Activated naive CD8-positive, alpha-beta T cell treated with anti-CD3 and anti-CD28 coated beads, Interleukin-2, amount 50 U/mL, for 24 hours (primary cell): ENCODE results near the gene PLA2G2E.
"Not testable (repeated sequence)": the region's sequence is repeated elsewhere in the genome, so short reads cannot be mapped to it uniquely, and the experiment has no call there.

ENCODE experiments used
- ATAC-seq: fragments of 150-1000 bp; cut with Tn5 transposase; one replicate; pipeline ENCODE4 v1.10.0; 2021
- DNase-seq: peaks from one replicate; pipeline ENCODE4 v3.0.0; 2021
- H3K27ac Mint-ChIP-seq: one replicate; pipeline ENCODE4 v1.8.0; 2021; ENCODE audit warnings: mild to moderate bottlenecking, mixed read lengths
- H3K27me3 Mint-ChIP-seq: one replicate; pipeline ENCODE4 v1.8.0; 2021; ENCODE audit warnings: mixed read lengths
- H3K36me3 Mint-ChIP-seq: one replicate; pipeline ENCODE4 v1.8.0; 2021; ENCODE audit warnings: low read depth, mixed read lengths
- H3K4me1 Mint-ChIP-seq: one replicate; pipeline ENCODE4 v1.8.0; 2021; ENCODE audit warnings: mixed read lengths
- H3K4me3 Mint-ChIP-seq: one replicate; pipeline ENCODE4 v1.8.0; 2021; ENCODE audit warnings: mild to moderate bottlenecking, moderate library complexity, mixed read lengths
- H3K9me3 Mint-ChIP-seq: one replicate; pipeline ENCODE4 v1.8.0; 2021; ENCODE audit warnings: mixed read lengths

The PLA2G2E gene

DNA sequence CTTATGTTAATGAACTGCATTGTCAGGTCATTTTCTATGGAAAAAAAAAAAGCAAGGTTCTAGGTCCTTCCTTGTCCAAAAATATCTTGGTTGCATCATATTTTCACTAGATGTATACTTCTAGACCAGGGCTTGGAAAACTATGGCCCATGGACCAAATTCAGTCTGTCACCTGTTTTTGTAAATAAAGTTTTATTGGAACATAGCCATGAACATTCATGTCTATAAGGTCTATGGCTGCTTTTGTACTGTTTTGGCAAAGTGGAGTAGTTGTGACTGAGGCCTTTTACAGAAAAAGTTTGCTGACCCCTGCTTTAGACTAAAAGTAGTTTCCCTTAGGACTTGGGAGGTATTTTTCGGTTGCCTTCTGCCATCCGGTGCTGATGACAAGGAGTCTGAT, 19.2 kb upstream of the PLA2G2E start:
- peaks cover 16% of the 10 kb centered on the region for H3K27me3 Mint-ChIP-seq
- no peak overlapping the region for H3K27ac Mint-ChIP-seq
- no peak overlapping the region for H3K4me3 Mint-ChIP-seq
- H3K9me3 Mint-ChIP-seq: no peaks in the 10 kb centered on the region
- peaks cover 17% of the 10 kb centered on the region for H3K4me1 Mint-ChIP-seq
- ATAC-seq: no peak
- H3K36me3 Mint-ChIP-seq: no peaks in the 10 kb centered on the region
- DNase-seq: no peak

DNA sequence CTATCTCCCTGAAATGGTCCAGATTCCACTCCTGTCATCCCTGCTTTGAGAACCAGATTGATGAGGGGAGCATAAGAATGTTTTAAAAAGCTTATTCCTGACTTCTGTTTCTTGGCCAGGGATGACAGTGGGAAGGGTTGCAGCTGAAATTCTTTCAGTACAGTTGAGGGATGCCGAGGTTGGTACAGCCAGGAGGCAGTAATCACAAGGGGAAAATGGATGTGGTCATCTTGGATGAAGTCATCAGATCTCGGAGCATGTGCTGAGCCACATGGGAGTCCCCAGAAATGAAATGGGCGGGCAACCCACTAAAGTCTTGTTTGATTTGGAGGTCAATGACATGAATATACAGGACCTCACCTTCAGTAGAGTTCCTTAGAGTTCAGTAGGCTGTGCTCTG, 18.7 kb upstream of the PLA2G2E start:
- H3K4me3 Mint-ChIP-seq: no peak overlapping the region
- H3K4me1 Mint-ChIP-seq: peaks cover 17% of the 10 kb centered on the region
- DNase-seq: no peak
- no peak overlapping the region for H3K27ac Mint-ChIP-seq
- H3K9me3 Mint-ChIP-seq: no peaks in the 10 kb centered on the region
- ATAC-seq: no peak
- peaks cover 13% of the 10 kb centered on the region for H3K27me3 Mint-ChIP-seq
- H3K36me3 Mint-ChIP-seq: no peaks in the 10 kb centered on the region

DNA sequence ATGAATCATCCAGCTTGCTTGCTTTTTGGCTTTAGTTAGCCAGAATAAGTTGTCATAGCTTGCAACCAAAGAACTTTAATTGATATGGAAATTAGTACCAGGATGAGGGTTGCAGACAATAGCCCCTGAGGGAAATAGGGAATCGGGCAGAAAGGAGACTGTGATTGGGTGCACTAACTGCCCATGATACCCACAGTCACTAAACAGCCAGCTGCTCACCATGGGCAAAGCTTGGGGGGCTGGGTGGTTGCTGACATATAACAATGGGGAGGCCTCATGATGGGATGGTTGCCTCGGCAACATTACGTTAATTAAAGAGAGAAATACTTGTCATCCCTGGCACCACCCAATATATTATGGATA, 17.8 kb upstream of the PLA2G2E start:
- no peaks in the 10 kb centered on the region for H3K36me3 Mint-ChIP-seq
- no peak overlapping the region for H3K4me3 Mint-ChIP-seq
- H3K27ac Mint-ChIP-seq: no peak overlapping the region
- no peaks in the 10 kb centered on the region for H3K9me3 Mint-ChIP-seq
- peaks cover 12% of the 10 kb centered on the region for H3K4me1 Mint-ChIP-seq
- ATAC-seq (no peak), DNase-seq (no peak)
- H3K27me3 Mint-ChIP-seq: peaks cover 8% of the 10 kb centered on the region

DNA sequence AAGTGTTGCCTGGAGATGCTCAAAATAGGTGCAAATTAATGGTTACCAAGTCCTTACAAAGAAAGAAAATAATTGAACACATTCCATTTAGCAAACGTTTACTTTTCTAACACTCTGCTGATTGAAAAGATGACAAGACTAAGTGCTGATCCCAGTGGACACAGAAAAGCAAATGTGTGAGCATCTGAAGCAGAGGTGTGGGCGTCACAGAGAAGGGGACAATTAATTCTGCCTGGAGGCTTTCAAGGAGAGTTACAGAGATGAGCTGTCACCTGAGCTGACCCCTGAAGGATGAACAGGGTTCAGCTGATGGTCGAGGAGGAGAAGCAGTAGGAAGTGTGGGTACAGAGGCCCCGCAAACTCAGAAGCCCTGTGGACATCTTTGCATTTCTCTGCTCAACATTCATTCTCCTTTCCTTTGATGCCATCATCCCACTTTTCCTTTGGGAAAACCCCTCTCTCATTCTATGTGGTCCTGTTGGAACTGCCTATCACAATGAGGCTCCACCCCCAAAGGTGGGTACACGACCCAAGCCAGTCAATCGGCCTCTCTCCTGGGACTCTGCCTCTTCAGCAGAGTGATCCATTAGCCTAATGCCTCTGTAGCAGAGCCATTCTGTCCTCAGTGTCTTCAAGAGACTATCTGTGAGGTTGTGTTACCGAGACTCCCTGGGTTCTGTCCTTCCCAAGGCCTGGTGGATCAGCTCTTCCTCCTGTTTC, 17.2 kb upstream of the PLA2G2E start:
- H3K27ac Mint-ChIP-seq: no peak overlapping the region
- H3K4me1 Mint-ChIP-seq: peaks cover 7% of the 10 kb centered on the region
- no peak for ATAC-seq
- H3K27me3 Mint-ChIP-seq: peaks cover 7% of the 10 kb centered on the region
- H3K36me3 Mint-ChIP-seq: no peaks in the 10 kb centered on the region
- DNase-seq: no peak
- H3K9me3 Mint-ChIP-seq: no peaks in the 10 kb centered on the region
- no peak overlapping the region for H3K4me3 Mint-ChIP-seq

DNA sequence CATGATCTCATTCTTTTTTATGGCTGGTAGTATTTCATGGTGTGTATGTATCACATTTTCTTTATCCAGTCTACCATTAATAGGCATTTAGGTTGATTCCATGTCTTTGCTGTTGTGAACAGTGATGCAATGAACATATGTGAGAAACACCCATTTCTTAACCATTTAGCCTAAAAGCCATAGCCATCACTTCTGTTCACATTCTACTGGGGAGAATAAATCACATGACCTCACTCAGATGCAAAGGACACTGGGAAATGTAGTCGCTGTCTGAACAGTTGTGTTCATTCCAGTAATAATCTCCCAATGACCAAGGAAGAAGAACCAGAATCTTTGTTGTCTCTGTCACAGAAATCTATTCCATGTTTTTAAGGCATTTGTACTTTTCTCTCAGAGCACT, 15.1 kb upstream of the PLA2G2E start:
- DNase-seq (no peak), ATAC-seq (no peak)
- Mint-ChIP-seq H3K4me3 (no peak overlapping the region), H3K27me3 (peaks cover 4% of the 10 kb centered on the region), H3K27ac (no peak overlapping the region), H3K36me3 (no peaks in the 10 kb centered on the region), H3K4me1 (no peaks in the 10 kb centered on the region), H3K9me3 (no peaks in the 10 kb centered on the region)

DNA sequence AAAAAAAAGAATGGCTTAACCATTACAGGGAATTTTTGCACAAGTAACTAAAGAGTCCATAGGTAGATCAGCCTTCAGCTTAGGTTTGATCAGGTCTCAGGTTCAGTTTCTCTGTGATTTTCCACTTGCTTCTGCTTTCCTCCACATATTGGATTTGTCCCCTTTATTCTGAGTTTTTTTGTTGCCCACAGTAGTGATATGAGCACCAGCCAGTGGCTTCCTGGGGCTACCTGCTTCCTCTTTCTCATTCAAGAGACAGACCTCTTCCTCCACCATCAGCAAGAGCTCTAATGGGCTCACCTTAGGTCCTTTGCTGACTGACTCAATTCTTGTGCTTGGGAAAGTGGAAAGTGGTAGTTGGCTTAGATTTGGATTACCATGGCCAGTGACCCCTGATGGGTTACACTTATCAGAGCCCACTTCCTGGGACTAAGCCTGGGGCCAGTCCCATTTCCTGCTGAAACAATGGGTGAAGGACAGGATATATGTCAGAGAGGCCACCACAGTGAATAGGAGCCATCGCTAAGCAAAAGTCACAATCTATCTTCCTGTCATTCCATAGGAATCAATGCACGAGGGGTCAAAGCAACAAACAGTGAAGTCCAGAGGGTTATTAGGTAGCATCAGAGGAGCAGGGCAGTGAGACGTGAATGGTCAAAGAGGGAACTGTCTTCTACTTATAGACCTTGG, 12.8 kb upstream of the PLA2G2E start:
- H3K9me3 Mint-ChIP-seq: peaks cover 19% of the 10 kb centered on the region
- H3K36me3 Mint-ChIP-seq: peaks cover 10% of the 10 kb centered on the region
- no peak overlapping the region for H3K4me3 Mint-ChIP-seq
- DNase-seq (no peak), ATAC-seq (no peak)
- H3K4me1 Mint-ChIP-seq: no peaks in the 10 kb centered on the region
- no peak overlapping the region for H3K27ac Mint-ChIP-seq
- H3K27me3 Mint-ChIP-seq: peaks cover 2% of the 10 kb centered on the region

DNA sequence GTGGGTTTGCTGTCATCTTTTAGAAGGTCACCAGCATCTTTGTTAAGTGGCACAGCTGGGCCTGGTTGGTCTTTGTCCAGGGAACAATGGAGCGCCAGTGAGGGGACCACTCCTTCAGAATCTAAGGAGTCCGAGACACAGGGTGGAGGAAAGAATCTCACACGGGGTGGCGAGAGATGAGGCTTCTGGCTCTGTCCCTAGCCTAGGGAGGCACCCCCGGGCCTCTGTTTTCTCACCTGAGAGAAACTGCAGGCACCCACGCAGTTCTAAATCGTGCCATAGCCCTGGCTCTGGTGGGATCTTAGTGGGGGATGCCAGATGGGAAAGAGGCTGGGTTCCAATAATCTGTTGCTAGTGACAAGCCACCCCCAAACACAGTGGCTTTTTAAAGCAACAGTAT, 10.9 kb upstream of the PLA2G2E start:
- no peak overlapping the region for H3K27ac Mint-ChIP-seq
- H3K9me3 Mint-ChIP-seq: peaks cover 30% of the 10 kb centered on the region
- H3K4me1 Mint-ChIP-seq: no peaks in the 10 kb centered on the region
- H3K36me3 Mint-ChIP-seq: peaks cover 10% of the 10 kb centered on the region
- no peak overlapping the region for H3K4me3 Mint-ChIP-seq
- DNase-seq (no peak), ATAC-seq (no peak)
- H3K27me3 Mint-ChIP-seq: peaks cover 4% of the 10 kb centered on the region

DNA sequence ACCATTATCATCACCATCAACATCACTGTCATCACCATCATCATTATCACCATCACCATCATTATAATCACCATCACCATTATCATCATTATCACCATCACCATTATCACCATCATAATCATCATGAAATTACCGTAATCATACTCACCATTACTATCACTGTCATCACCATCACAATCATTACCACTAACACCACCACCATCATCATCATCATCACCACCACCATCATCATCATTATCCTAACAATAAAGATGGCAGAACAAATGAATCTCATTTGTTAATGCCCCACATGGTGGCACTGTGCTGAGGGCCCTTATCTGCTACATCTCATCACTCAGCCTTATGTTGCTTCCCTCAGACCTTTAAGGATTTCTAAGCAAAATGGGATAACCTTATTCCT, 9.4 kb upstream of the PLA2G2E start:
- H3K9me3 Mint-ChIP-seq: peaks cover 32% of the 10 kb centered on the region
- H3K4me3 Mint-ChIP-seq: no peak overlapping the region
- ATAC-seq (no peak), DNase-seq (no peak)
- no peak overlapping the region for H3K27ac Mint-ChIP-seq
- no peaks in the 10 kb centered on the region for H3K4me1 Mint-ChIP-seq
- peaks cover 10% of the 10 kb centered on the region for H3K36me3 Mint-ChIP-seq
- H3K27me3 Mint-ChIP-seq: peaks cover 4% of the 10 kb centered on the region

DNA sequence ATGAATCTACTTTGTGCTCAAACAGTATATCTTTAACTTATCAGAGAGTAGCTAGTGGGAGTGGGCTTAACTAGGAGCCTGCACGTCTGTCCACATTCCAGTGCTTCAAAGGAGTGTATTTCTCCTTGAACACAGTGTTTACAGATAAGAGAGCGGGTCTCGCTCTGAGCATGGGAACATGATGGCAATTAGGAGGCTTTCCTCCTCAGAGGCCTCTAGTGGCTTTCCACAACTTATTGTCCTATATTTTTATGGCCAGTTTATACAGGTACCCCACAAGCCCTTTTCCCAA, 3.7 kb upstream of the PLA2G2E start:
- H3K9me3 Mint-ChIP-seq: peaks cover 20% of the 10 kb centered on the region
- not testable (repeated sequence) for H3K4me3 Mint-ChIP-seq, H3K4me1 Mint-ChIP-seq, DNase-seq, ATAC-seq, H3K27ac Mint-ChIP-seq, H3K27me3 Mint-ChIP-seq, H3K36me3 Mint-ChIP-seq

DNA sequence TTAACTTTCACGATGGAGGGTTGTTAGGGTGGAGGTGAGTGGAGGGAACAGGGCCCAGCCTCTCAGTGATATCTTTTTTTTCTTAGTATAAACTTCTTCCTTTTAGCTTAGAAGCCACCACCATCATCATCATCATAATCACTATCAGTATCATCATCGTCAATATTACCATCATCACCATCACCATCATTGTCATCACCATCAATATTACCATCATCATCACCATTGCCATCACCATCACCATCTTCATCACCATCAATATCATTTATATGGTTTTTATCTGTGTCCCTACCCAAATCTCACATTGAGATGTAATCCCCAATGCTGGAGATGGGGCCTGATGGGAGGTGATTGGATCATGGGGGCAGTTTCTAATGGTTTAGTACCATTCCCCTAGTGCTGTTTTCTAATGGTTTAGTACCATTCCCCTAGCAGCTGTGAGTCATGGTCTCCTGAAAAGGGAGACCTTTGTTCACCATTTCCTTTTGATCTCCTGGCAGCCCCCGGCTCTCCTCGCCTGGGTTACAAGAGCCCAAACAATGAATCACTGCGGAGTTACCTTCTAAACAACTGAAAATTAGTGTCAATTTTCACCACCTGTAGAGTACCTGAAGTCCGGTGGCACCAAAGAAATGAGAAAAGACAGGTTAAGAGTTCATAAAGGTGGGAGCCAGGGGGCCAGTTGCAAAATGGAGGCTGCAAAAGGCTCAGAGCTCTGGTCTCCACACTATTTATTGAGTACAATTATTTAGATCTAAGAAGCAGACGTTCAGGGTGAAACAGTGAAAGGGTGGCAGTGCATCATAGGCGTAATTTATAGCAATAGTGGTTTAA, 3.1 kb upstream of the PLA2G2E start:
- DNase-seq (no peak), ATAC-seq (no peak)
- Mint-ChIP-seq H3K27me3 (peaks cover 4% of the 10 kb centered on the region), H3K27ac (no peak overlapping the region), H3K4me1 (no peaks in the 10 kb centered on the region), H3K36me3 (peaks cover 2% of the 10 kb centered on the region), H3K9me3 (peaks cover 14% of the 10 kb centered on the region), H3K4me3 (no peak overlapping the region)

DNA sequence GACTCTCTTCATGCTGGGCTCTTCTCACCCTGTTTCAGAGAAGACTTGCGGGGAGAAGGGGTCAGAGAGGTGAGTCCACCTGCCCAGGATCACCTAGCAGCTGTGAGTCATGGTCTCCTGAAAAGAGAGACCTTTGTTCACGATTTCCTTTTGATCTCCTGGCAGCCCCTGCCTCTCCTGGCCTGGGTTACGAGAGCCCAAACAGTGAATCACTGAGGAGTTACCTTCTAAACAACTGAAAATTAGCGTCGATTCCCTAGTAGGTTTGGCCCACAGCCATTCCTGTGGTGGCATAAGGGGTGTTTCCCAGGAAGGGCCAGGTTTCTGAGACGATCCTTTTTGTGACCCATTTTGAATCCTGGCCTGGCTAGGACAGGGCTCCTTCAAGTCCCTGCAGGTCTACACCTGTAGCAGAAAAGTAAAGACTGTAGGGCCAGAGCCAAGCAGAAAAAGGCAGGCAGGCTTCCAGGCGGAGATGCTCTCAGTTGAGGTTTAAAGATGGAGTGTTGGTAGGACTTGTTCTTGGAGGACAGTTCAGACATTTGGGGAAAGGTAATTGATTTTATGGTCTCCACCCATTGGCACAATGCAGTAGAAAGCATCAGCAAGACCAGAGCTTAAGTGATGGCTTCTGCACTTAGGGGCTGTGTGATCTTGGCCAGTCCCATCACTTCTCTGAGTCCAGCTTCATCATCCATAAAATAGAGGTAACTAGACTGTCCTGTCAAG, 2.1 kb upstream of the PLA2G2E start:
- H3K4me1 Mint-ChIP-seq: no peaks in the 10 kb centered on the region
- ATAC-seq (no peak), DNase-seq (no peak)
- H3K36me3 Mint-ChIP-seq: no peaks in the 10 kb centered on the region
- H3K27ac Mint-ChIP-seq: no peak overlapping the region
- peaks cover 4% of the 10 kb centered on the region for H3K27me3 Mint-ChIP-seq
- H3K4me3 Mint-ChIP-seq: no peak overlapping the region
- H3K9me3 Mint-ChIP-seq: peaks cover 9% of the 10 kb centered on the region

DNA sequence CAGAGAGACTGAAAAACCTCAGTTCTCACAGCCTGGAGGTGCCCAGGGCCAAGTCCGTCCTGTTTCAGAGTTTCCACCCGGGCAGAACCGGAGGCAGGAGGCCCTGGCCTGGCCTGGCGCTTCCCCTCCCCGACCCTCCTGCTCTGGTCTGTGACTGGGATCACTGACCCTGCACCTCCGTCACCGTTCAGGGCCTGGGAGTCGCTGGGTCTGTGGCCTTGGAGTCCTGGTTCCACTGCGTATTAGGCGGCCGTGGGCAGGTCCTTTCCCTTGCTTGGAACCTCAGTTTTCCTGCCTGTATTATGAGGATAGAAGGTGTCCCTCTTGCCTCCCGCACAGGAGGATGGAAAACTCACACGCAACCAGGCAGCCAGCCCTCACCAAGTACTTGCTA, 533 bp upstream of the PLA2G2E start:
- H3K27ac Mint-ChIP-seq: no peak overlapping the region
- H3K4me1 Mint-ChIP-seq: no peaks in the 10 kb centered on the region
- H3K36me3 Mint-ChIP-seq: no peaks in the 10 kb centered on the region
- no peak overlapping the region for H3K4me3 Mint-ChIP-seq
- H3K27me3 Mint-ChIP-seq: peaks cover 2% of the 10 kb centered on the region
- ATAC-seq (no peak), DNase-seq (no peak)
- no peaks in the 10 kb centered on the region for H3K9me3 Mint-ChIP-seq

DNA sequence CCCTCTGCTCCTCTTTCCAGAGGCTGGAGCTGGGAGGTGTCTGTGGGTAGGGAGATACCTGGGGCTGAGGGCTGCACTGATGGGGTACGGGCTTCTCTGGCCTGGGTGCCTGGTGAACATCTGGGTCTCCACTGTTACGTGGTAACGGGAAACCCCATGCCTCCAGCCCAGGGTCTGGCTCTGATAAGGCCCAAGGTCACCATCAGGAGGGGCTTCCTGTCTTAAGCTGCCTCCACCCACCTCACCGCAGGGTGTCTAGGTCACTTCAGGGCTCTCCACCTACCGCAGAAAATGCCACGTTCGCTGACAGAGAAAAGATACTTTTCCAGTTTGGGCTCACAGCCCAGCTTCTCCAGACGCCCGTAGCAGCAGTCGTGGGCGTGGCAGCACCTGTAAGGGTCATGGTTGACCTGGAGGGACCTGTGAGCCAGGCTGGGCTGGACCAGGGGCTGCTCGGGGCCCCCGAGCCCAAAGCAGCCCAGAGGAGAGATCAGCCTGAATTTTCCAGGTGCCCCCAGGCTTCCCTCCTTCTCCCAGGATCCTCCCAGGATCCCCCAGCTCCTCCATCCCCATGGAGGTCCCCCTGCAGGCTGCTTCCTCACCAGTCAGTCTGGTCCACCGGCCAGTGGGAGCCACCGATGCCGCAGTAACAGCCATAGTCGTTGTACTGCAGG, 1.3 kb downstream of the PLA2G2E start:
- peaks cover 2% of the 10 kb centered on the region for H3K27me3 Mint-ChIP-seq
- no peak overlapping the region for H3K4me3 Mint-ChIP-seq
- H3K27ac Mint-ChIP-seq: no peak overlapping the region
- ATAC-seq: no peak
- peaks cover 2% of the 10 kb centered on the region for H3K4me1 Mint-ChIP-seq
- no peaks in the 10 kb centered on the region for H3K36me3 Mint-ChIP-seq
- no peak for DNase-seq
- H3K9me3 Mint-ChIP-seq: no peaks in the 10 kb centered on the region

DNA sequence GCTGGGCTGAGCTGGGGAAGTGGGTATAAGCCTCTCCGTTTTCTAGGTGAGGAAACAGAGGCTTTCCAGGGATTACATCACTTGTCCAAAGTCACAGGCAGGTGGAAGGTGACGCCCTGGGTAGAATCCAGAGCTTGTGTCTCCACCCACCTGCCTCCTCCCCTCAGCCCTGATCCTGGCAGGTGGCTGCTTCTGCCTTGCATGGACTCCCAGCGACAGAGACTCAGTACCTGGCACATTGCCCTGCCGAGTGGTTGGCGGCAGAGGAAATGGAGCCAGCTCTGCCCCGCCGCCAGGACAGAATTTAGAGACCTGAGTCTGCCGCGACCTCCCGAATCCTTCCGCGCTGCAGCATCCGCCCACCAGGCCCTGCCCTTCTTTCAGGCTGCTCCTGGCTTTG, 2.1 kb downstream of the PLA2G2E start:
- Mint-ChIP-seq H3K27me3 (peaks cover 1% of the 10 kb centered on the region), H3K4me1 (peaks cover 2% of the 10 kb centered on the region), H3K4me3 (no peak overlapping the region), H3K27ac (no peak overlapping the region), H3K9me3 (no peaks in the 10 kb centered on the region), H3K36me3 (no peaks in the 10 kb centered on the region)
- DNase-seq (no peak), ATAC-seq (no peak)
